Measurements from ENCODE around the gene URAD. TPM values are rescaled to one million over a fixed set of nuclear protein-coding genes. Genes with fewer than 3 reads are reported as not detected.
"Not testable (repeated sequence)": the region's sequence is repeated elsewhere in the genome, so short reads cannot be mapped to it uniquely, and the experiment has no call there.

The URAD gene
- total RNA-seq, 1 donor from 2014 or later: not detected

DNA sequence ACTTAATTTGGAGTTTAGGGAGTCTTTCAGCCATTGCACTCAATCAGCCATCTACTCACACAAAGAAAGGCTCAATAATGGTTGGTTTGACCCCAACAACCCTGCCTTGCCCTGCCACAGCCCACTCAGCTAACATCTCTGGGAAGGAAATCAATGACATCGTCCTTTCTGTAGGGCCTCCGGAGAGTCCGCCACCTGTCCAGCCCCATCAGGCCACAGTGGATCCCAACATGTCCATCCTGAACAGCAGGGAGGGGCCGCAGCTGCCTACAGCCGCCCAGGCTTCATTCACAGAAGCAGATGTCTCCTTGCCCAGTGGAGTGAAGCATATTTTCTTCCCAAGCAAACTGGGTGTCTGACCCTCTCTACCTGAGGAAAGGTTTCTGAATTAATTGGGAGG, 15.2 kb downstream of the URAD start:
- no peak for ATAC-seq
- intact Hi-C loops (cut with micrococcal nuclease): no loop called here
- no peak for DNase-seq

DNA sequence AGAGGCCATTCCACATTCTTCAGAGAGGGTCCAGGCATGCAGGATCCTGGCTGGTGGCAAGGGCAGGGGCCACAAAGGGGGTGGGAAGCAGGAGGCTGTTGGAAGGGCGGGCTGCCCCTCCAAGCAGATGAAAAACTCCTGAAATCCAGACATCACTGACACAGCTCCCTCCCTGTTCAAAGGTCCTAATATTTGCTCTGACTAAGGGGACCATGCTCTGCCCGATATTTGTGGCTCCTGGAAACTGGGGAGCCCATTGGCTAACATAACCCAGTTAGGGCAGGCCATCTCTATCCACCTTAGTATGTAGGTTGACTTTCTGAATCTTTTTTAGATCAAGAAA, 16.0 kb downstream of the URAD start:
- intact Hi-C loops (cut with micrococcal nuclease): no loop called here
- ATAC-seq (no peak), DNase-seq (no peak)

DNA sequence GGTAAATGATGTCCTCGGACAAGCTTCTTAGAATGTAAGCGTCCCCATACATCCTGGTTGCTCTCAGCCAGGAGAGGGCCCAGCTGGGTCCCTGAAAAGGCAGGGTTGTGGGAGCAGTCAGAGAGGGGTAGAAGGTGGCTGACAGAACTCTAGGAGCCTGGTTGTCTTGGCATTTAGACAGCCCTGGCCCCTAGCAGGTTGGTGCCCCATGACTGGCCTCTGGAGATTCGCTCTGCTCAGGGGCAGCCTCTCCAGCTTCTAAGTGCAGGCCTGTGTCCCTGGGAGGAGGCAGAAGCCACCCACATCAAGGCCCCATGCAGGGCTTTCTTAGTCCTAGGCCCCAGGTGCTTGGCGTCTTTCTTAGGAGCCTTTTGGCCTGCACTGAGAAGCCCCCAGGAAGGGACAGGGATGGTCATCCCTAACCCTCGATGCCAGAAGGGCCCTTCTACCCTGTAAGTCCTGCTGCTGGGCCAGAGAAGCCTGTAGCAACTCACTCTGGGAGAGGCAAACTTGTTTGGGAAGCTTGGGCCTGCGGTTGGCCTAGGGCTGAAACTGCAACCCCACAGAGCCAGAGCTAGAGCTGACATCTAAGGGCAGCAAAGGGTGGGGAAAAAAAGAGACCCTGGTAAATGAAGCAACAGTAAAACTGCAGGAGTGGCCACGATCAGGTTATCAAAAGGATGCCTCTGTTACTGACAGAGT, 16.6 kb downstream of the URAD start:
- no peak for DNase-seq
- no peak for ATAC-seq
- intact Hi-C loops (cut with micrococcal nuclease): no loop called here

DNA sequence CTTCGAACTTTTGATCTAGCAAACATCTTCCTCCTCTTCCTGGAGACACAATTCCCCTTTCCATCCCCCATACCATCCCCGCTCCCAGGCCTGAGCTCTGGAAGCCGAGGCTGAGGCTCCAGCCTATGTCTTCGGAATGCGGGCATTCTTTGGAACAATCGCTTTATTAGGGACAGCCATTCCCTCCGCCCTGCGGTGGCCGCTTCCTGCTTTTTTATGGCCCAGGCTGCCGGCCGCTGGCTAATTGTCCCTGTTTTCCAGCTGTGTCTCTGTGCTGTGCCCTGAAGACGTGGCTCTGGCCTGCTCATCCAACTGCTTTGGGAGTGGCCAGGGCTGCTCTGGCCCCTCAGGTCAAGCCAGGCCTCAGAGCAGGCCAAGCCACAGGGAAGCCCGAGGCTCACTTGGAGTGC, 17.3 kb downstream of the URAD start:
- ATAC-seq (no peak), DNase-seq (no peak)

DNA sequence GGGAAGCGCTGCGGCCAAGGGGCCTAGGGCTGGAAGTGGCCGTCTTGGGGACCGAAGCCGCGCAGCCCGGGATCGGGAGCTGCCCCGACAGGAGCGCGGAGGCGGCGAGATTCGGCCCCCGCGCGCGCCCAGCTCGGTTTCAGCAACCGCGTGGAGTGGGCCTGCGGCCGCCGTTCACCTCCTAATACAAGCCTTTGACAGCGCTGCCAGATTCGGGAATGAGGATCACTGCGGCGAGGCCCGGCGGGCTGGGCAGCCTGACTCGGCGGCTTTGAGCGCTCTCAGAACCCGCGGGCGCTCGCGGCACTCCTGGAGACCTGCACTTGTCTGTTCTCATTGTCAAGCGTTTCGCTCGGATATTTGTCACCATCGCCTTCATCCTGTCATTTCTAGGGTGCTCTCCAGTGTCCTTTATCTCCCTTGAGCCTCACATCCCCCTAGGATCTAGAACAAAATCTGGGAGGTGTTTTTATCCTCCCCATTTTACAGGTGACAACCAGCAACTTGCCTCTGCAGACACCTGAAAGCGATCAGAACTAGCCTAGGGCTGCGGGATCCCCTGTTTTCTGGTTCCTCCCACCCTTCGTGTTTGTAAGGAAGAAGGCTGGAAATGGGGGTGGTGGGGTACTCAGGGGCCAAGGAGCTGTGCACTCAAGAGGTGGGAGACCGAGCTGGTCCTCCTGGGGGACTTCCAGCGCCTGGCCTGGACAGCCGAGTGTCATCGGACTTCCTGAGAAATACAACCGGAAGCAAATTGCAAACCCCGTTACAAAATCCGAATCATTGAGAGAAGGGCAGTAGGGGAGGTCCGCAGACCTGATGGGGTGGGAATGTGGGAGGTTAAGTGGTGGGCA, 17.9 kb downstream of the URAD start:
- intact Hi-C loops (cut with micrococcal nuclease): no loop called here
- ATAC-seq: no peak
- no peak for DNase-seq

More for the DNA sequence above, 17.3 kb downstream of the URAD start:
- intact Hi-C loops (cut with micrococcal nuclease): no loop called here

DNA sequence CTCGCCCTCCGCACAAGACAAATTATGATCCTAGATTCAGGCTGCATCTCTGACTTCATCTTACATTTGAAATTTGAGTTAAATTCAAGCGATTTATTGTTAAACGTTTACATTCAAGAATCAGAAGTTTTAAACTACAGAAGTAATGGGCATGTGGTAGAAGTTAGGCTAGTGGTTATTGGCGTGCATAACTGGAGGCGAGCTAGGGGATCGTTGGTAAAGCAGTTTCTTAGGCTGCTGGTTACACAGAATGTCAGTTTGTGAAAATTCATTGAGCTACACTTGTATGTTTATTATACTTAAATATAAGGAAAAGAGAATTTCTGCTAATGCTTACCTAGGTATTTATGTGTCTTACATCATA, 18.6 kb downstream of the URAD start:
- intact Hi-C loops (cut with micrococcal nuclease): no loop called here
- no peak for ATAC-seq

DNA sequence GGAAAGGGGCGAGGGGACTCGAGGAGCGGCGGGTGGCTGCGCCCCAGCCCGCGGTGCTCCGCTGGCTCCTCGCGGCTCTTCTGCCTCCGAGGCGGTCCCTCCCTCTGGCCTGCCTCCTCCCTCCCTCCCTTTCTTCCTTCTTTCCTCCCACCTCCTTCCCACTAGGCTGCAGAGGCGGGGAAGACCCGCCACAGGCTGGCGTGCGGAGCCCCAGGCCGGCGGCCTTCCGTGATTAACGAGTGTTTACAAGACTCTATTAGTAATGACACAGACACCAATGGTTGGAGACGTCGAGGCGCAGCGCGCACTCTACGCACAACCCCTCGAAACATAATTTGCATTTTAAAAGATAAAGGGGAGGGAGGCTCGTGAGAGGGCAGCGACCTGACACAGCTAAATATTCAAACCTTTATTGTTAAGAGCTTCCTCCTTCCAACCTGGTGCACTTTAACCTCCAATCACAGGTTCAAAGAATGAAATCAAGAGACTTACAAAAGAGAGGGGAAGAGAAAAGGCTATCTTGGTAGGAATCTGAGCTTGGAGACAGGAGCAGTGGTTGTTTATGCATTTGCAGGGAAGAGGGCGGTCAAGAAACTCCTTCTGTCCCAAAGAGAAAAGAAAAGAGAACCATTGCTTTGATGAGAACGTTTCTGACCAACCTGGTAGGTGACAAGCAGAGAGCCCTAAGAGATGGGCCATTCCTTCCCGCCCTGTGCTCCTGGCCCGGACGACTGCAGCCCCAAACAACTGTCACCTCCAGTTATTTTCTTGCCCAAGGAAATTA, 19.2 kb downstream of the URAD start, which contains the start of gene CDX2:
Gene CDX2 (minus strand): TSS at position 234 of the 784 bp plus-strand sequence. CDS start 309 bp downstream, outside the sequence.
- no peak for DNase-seq
- ATAC-seq: no peak
- intact Hi-C loops (cut with micrococcal nuclease): no loop called here

More for the DNA sequence above, 18.6 kb downstream of the URAD start:
- DNase-seq: no peak

DNA sequence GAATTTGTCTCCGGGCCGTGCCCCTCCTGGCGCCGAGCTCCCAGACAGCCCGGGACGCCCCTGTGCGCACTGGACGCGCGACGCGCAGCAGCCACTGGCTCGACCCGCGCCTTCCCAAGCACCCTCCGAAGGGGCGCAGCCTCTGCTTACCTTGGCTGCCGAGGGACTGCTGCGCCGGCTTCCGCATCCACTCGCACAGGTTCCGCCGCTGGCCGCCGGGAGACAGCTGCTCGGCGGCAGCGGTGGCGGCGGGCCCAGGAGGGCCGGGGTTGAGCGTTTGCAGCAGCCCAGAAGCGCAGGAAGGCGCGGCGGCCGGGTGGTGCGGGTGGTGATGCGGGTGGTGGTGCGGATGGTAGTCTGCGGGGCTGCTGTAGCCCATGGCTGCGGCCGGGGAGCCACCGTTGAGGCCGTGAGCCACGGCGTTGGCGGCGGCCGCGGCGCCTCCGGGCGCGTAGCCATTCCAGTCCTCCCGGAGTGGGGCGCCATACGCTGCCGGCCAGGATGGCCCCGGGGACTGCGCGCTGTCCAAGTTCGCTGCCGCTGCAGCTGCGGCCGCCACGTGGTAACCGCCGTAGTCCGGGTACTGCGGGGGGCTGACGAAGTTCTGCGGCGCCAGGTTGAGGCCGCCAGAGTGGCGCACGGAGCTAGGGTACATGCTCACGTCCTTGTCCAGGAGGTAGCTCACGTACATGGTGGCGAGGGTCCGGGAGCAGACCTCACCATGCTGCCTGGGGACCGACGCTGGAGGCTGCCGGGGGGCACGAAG, 20.0 kb downstream of the URAD start:
- ATAC-seq (no peak), DNase-seq (no peak)
- intact Hi-C loops (cut with micrococcal nuclease): no loop called here

DNA sequence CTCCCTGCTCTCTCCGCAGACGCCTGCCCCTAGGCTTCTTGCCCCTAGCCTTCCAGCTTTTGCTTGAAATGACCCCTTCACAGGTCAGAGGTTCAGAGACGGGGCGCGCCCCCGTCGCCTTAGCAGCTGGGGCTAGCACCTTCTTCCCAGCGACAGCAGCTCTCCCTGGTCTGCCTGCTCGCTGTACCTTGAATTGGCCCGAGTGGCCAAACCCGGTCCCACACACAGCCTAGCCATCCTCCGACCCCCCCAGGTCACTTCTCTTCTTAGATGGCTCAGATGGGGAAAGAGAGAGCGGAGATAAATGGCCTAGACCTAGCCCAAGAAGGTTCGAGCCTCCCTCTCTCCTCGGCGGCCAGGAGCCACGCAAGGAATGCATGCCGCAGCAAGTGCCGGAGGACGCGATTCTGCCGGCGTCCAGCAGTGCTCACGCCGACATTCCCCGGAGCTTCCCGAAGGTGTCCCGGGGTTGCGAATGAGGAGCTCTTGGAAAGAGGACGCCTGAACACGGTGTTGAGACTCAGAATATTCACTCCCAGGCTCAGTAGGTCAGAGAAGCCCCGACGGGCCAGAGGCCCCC, 20.7 kb downstream of the URAD start:
- no peak for ATAC-seq
- intact Hi-C loops (cut with micrococcal nuclease): no loop called here
- no peak for DNase-seq

DNA sequence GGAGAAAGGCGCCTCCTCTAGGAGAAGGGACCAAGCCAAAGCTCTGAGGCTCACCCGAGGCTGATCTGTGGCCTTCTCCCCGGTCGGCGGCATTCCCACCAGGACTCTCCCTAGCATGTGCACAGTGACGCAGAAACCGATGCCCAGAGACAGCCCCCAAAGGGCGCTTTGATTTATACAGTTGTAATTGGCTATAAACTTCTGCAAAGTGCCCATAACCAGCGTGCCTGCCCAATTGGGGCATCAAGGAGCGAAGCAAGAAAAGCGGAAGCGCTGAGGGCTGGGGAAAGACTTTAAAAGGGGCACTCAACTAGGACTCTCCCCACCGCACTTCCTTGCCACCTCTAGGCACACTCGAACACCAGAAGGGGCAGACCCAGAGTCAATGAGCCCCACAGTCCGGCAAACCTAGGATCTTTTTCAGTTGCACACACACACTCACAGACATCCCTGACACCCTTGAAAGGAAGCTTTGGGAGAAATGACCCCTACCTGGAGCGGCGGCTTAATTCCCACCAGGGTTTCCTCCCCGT, 21.2 kb downstream of the URAD start:
- intact Hi-C loops (cut with micrococcal nuclease): no loop called here
- DNase-seq: no peak
- no peak for ATAC-seq

DNA sequence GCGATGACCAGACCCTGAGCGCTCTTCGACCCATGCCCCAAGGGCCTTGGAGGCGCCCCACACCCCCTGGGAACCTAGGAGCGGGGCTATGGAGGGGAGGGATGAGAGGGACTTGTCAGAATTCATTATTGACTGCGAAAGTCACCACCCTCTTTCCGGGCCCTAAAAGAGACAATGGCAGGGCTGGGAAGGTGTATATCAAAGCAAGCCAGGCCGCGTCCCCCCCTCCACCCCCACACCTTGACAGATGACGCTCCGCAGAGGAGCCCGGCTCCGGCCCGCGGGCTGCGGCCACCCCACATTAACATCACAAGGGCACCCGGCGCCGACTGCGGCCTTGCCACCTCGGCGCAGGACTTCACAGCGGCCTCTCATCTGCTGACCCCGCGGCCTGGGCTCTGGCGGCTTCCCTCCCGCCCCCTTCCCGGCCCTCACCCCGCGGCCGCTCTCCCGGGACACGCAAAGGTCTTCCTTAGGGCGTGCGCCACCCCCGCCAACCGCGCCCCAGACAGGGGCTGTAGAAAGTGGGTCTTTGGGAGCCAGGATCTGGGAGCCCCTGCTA, 21.8 kb downstream of the URAD start:
- DNase-seq (no peak), ATAC-seq (no peak)
- intact Hi-C loops (cut with micrococcal nuclease): no loop called here

DNA sequence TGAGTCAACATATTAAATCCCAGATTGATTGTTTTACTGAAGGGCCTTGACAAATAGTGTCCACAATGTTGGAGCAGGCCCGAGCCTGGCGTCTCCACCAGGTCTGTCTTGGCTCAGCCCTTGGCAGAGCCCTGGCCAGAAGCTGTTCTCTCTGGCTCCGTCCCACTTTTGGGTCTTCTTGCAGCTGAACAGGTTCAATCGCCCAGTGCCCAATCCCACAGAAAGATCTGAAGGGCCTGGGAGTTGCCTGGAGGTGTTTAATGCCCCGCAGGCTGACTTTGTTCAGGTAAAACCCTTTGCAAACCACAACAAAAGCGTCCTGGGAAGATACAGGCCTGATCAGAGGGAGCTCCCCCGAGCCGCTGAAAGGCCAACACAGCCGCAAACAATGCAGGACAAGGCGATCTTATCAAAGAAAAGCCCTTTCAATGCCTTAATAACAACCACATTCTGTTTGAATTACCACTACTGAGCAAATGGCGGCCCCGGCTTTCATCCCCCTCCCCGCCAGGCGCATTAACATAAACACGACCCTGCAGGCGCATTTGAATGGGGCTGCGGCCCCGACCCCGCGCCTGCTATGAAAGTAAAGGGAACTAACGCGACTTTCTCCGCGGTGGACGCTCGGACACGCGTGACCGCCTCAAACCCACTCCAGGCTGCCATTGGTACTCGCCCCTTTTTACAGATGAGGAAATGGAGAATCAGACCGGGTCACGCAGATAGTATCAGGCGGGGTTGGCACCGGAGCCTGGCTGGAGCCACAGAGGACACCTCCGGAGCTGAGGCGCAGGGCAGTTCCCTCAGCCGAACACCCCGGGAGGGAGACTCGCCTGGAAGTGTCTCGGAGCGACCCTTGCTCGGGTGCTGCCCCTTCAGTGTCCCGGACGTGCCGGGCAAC, 22.5 kb downstream of the URAD start:
- DNase-seq: no peak
- no peak for ATAC-seq
- intact Hi-C loops (cut with micrococcal nuclease): no loop called here

DNA sequence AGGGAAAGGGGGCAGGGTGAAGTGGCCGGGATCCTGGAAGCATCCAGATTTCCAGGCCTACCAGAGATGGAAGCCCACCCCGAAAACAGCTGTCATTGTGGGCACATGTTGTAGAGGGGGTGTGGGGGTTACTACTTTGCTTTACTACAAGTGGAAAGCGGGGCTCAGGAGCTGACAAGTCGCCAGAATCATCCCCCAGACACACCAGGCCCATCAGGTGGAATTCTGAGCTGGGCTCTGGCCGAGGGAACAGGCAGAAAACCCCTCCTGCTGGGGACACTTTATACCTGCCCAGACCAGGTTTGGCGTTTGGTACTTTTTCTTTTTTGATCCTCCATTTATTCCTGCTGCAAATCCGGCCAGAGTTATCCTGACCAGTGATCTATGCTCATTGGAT, 23.2 kb downstream of the URAD start:
- intact Hi-C loops (cut with micrococcal nuclease): no loop called here
- ATAC-seq (no peak), DNase-seq (no peak)

DNA sequence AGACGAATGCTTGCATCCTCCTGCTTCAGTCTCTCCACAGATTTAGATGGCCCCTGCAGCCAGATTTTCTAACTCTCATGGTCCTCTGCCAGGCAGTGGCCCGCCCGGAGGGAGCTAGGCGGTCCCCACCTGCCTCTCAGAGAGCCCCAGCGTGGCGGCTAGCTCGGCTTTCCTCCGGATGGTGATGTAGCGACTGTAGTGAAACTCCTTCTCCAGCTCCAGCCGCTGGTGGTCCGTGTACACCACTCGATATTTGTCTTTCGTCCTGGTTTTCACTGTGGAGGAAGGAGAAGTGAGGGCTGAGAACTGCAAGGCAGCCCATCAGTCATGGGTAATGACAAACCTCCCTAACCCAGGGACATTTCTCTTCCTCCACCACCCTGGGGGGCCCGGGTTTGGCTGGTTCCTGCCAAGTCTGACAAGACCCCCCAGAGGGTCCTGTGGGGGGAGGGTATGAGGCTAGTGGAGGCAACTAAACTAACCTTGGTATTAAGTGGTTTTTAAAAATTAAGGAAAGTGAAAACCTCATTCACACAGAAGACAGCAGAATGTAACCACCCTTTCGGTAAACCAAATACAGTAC, 23.7 kb downstream of the URAD start:
- no peak for DNase-seq
- intact Hi-C loops (cut with micrococcal nuclease): no loop called here
- no peak for ATAC-seq

DNA sequence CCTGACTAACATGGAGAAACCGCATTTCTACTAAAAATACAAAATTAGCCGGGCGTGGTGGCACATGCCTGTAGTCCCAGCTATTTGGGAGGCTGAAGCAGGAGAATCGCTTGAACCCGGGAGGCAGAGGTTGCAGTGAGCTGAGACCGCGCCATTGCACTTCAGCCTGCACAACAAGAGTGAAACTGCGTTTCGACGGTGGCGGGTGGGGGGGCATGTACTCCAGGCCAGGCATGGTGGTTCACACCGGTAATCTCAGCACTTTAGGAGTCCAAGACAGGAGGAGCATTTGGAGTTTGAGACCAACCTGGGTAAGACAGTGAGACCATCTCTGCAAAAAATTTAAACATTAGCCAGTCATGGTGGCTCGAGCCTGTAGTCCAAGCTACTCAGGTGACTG, 24.3 kb downstream of the URAD start:
- ATAC-seq; DNase-seq; intact Hi-C loops (cut with micrococcal nuclease): not testable (repeated sequence)

DNA sequence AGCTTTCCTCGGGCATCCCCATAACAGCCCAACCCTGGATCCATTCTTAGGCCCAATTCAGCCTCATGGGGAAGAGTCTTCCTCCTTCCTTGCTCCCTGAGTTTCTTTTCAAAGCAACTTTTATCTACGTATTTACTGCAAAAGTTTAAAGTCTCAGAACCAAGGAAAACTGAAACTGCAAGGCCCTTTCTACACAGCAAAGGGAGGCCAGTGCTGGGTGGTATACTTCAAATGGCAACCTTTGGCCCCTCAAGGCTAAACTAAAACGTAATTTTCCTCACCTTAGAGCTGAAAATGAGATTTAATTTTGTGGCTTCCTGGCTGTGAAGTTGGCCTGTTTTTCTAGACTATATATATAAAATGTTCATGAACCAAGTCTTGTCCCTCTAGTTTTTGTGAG, 25.0 kb downstream of the URAD start:
- ATAC-seq: no peak
- no peak for DNase-seq
- intact Hi-C loops (cut with micrococcal nuclease): no loop called here

DNA sequence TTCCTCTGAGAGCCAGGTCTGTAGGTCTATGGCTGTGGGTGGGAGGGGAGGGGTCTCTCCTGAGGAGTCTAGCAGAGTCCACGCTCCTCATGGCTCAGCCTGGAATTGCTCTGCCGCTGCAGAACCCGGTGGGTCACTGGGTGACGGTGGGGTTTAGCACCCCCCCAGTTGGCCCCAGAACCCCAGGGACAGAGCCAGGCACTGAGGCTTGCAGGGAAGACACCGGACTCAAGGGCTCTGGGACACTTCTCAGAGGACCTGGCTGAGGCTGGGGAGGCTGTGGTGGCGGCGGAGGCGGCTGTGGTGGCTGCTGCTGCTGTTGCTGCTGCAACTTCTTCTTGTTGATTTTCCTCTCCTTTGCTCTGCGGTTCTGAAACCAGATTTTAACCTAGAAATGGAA, 25.5 kb downstream of the URAD start:
- intact Hi-C loops (cut with micrococcal nuclease): no loop called here
- DNase-seq (no peak), ATAC-seq (no peak)

All from left ventricle myocardium superior (tissue), 1 donor.